H1 (cell line): ENCODE measurements around the gene ELP1. TPM values are rescaled to one million over a fixed set of nuclear protein-coding genes. Genes with fewer than 3 reads are reported as not detected.
"Not testable (repeated sequence)": the region's sequence is repeated elsewhere in the genome, so short reads cannot be mapped to it uniquely, and the experiment has no call there.

Experiments
- CTCF ChIA-PET: fragments of 300-600 bp; sonication (Branson Sonifier 250); formaldehyde crosslinking; loops from one replicate; lab custom pipeline; 2021; ENCODE audit not compliant: partially characterized antibody; lab: Charles Lee
- POLR2A ChIA-PET: fragments of 300-600 bp; sonication (Branson Sonifier 250); formaldehyde crosslinking; loops from one replicate; lab custom pipeline; 2021; ENCODE audit warnings: inconsistent platforms; ENCODE audit not compliant: partially characterized antibody; lab: Charles Lee
- DNase-seq, 2 experiments: peaks; one replicate each; pipeline versions ENCODE4 v3.0.0 to v3.0.0-alpha.2; 2010 to 2022; ENCODE audit warnings: low spot score in 2 of 2, low read depth in 1 of 2, mixed read lengths in 1 of 2
- FAIRE-seq: peaks from 2 replicates; lab custom pipeline; 2011; peaks lifted over from hg19 to GRCh38; lab: Jason Lieb, UNC
- H2AFZ ChIP-seq: 2 replicates; pipeline ENCODE4 v1.8.1; 2012; ENCODE audit warnings: low read length, inconsistent platforms
- H2AK5ac ChIP-seq: 2 replicates; pipeline ENCODE4 v1.6.1; 2013; ENCODE audit warnings: low read depth, low read length
- H2BK120ac ChIP-seq: replicated peaks from 2 replicates; pipeline ENCODE3; 2013; ENCODE audit warnings: low read depth, low read length, inconsistent platforms
- H2BK12ac ChIP-seq: 2 replicates; pipeline ENCODE4 v1.6.1; 2013; ENCODE audit warnings: low read depth, low read length
- H2BK15ac ChIP-seq: 2 replicates; pipeline ENCODE4 v1.6.1; 2013; ENCODE audit warnings: low read length
- H2BK20ac ChIP-seq: 2 replicates; pipeline ENCODE4 v1.6.1; 2013; ENCODE audit warnings: low read length
- H2BK5ac ChIP-seq: 2 replicates; pipeline ENCODE4 v1.6.1; 2013; ENCODE audit warnings: low read depth, low read length
- H3K14ac ChIP-seq: 2 replicates; pipeline ENCODE4 v1.6.1; 2013; ENCODE audit warnings: inconsistent platforms; ENCODE audit not compliant: insufficient read length
- H3K18ac ChIP-seq: 2 replicates; pipeline ENCODE4 v1.6.1; 2013; ENCODE audit warnings: low read length; ENCODE audit errors: extremely low read depth
- H3K23ac ChIP-seq: 2 replicates; pipeline ENCODE4 v1.6.1; 2013; ENCODE audit warnings: inconsistent platforms; ENCODE audit not compliant: insufficient read length
- H3K23me2 ChIP-seq: 2 replicates; pipeline ENCODE4 v1.6.1; 2013; ENCODE audit warnings: low read depth, low read length
- H3K27ac ChIP-seq: 2 replicates; pipeline ENCODE4 v1.6.1; 2011; ENCODE audit warnings: low read depth, low read length, inconsistent platforms
- H3K27me3 ChIP-seq, 4 experiments: replicated peaks in 1 of 4; 1 replicate in 1 of 4; 2 replicates in 3 of 4; pipeline versions ENCODE4 v1.6.1 to v1.8.1; 2011 to 2013; ENCODE audit warnings: low read length in 3 of 4, mild to moderate bottlenecking in 3 of 4, inconsistent platforms in 2 of 4, mixed read lengths in 2 of 4, moderate library complexity in 1 of 4; ENCODE audit not compliant: control insufficient read depth in 3 of 4, insufficient read depth in 3 of 4; ENCODE audit errors: extremely low read depth in 1 of 4
- H3K36me3 ChIP-seq, 4 experiments: 2 replicates each; pipeline versions ENCODE4 v1.6.1 to v1.8.1; 2011 to 2013; ENCODE audit warnings: mild to moderate bottlenecking in 4 of 4, low read length in 3 of 4, moderate library complexity in 2 of 4, control low read depth in 1 of 4, inconsistent platforms in 1 of 4; ENCODE audit not compliant: insufficient read depth in 4 of 4, control insufficient read depth in 2 of 4
- H3K4ac ChIP-seq: replicated peaks from 2 replicates; pipeline ENCODE3; 2013; ENCODE audit warnings: low read length, low read depth, mixed read lengths, inconsistent platforms; ENCODE audit not compliant: insufficient read length
- H3K4me1 ChIP-seq, 4 experiments: replicated peaks in 1 of 4; 1 replicate in 1 of 4; 2 replicates in 3 of 4; pipeline versions ENCODE4 v1.6.1 to v1.8.1; 2011 to 2013; ENCODE audit warnings: low read length in 3 of 4, inconsistent platforms in 2 of 4, mixed read lengths in 1 of 4; ENCODE audit not compliant: insufficient read depth in 4 of 4, control insufficient read depth in 3 of 4
- H3K4me2 ChIP-seq, 2 experiments: 2 replicates each; pipeline versions ENCODE4 v1.6.1 to v1.8.1; 2011 to 2013; ENCODE audit warnings: low read depth in 2 of 2, low read length in 2 of 2, control low read depth in 1 of 2, inconsistent platforms in 1 of 2, mild to moderate bottlenecking in 1 of 2; ENCODE audit not compliant: insufficient read depth in 1 of 2
- H3K4me3 ChIP-seq, 4 experiments: fragments of 200-600, 300-600 bp in 1 of 4; sonication (generic), shearing (Covaris generic), sonication (Bioruptor Twin) in 1 of 4; 2 replicates each; pipeline versions ENCODE4 v1.5.1 to v1.8.1; 2011 to 2016; ENCODE audit warnings: low read length in 4 of 4, low read depth in 3 of 4, control low read depth in 2 of 4, inconsistent platforms in 2 of 4, mild to moderate bottlenecking in 2 of 4, mixed read lengths in 1 of 4, moderate library complexity in 1 of 4; ENCODE audit not compliant: insufficient read depth in 2 of 4; ENCODE audit errors: extremely low read depth in 1 of 4
- H3K56ac ChIP-seq: replicated peaks from 2 replicates; pipeline ENCODE3; 2013; ENCODE audit warnings: low read depth, mild to moderate bottlenecking, mixed read lengths, low read length, inconsistent platforms; ENCODE audit not compliant: insufficient read length
- H3K79me1 ChIP-seq: 2 replicates; pipeline ENCODE4 v1.6.1; 2013; ENCODE audit warnings: low read depth, low read length, control low read depth
- H3K79me2 ChIP-seq, 2 experiments: 2 replicates each; pipeline versions ENCODE4 v1.6.1 to v1.8.1; 2012 to 2013; ENCODE audit warnings: low read length in 2 of 2, mild to moderate bottlenecking in 2 of 2, inconsistent platforms in 1 of 2; ENCODE audit not compliant: insufficient read depth in 2 of 2, control insufficient read depth in 1 of 2
- H3K9ac ChIP-seq, 4 experiments: replicated peaks in 1 of 4; 1 replicate in 1 of 4; 2 replicates in 3 of 4; pipeline versions ENCODE4 v1.6.1 to v1.8.1; 2011 to 2013; ENCODE audit warnings: low read depth in 3 of 4, low read length in 3 of 4, control low read depth in 2 of 4, mild to moderate bottlenecking in 2 of 4, moderate library complexity in 2 of 4, inconsistent platforms in 1 of 4; ENCODE audit errors: extremely low read depth in 1 of 4
- H3K9me3 ChIP-seq, 2 experiments: 2 replicates each; pipeline versions ENCODE4 v1.6.1 to v1.8.1; 2012 to 2013; ENCODE audit warnings: mild to moderate bottlenecking in 2 of 2, moderate library complexity in 2 of 2, control low read depth in 1 of 2, inconsistent platforms in 1 of 2, low read depth in 1 of 2, low read length in 1 of 2, mixed read lengths in 1 of 2; ENCODE audit not compliant: insufficient read depth in 2 of 2
- H4K20me1 ChIP-seq, 2 experiments: replicated peaks in 1 of 2; 2 replicates each; pipeline versions ENCODE3 to v1.8.1; 2011 to 2013; ENCODE audit warnings: inconsistent platforms in 2 of 2, low read length in 2 of 2, mild to moderate bottlenecking in 1 of 2; ENCODE audit not compliant: insufficient read depth in 2 of 2, control insufficient read depth in 1 of 2
- H4K5ac ChIP-seq: 2 replicates; pipeline ENCODE4 v1.6.1; 2013; ENCODE audit warnings: low read length, low read depth, mixed read lengths, inconsistent platforms; ENCODE audit not compliant: insufficient read length
- H4K8ac ChIP-seq: 2 replicates; pipeline ENCODE4 v1.8.0; 2013; ENCODE audit warnings: mild to moderate bottlenecking, moderate library complexity, low read length, inconsistent platforms; ENCODE audit not compliant: insufficient read depth; ENCODE audit errors: extremely low read depth
- H4K91ac ChIP-seq: replicated peaks from 2 replicates; pipeline ENCODE3; 2013; ENCODE audit warnings: low read length, mixed read lengths, inconsistent platforms; ENCODE audit not compliant: insufficient read length
- WGBS, 2 experiments: shearing (Covaris generic) in 1 of 2; methylation state at CpG; one replicate each; pipeline versions ENCODE4 v1.1.6 to v1.1.7; 2013 to 2015; ENCODE audit warnings: low lambda C conversion rate in 2 of 2, mixed read lengths in 2 of 2, inconsistent platforms in 1 of 2, low coverage in 1 of 2, missing lambda C conversion rate in 1 of 2; ENCODE audit not compliant: insufficient replicate concordance in 2 of 2, insufficient coverage in 1 of 2, insufficient read length in 1 of 2; ENCODE audit errors: extremely low coverage in 1 of 2, missing lambda C conversion rate in 1 of 2; 5-methylcytosine and 5-hydroxymethylcytosine counted together
- polyA plus RNA-seq, 7 experiments: library from polyadenylated mRNA; depleted of rRNA in 3 of 7; stranded (reverse) in 5 of 7; unstranded in 2 of 7; fragments of >200 nt in 5 of 7; fragments of 200-250 nt in 2 of 7; gene quantifications; 1 replicate in 5 of 7; 2 replicates in 1 of 7; 4 replicates in 1 of 7; pipeline versions ENCODE4 v1.2.1 to v1.2.3, GENCODE V29; 2011 to 2013; ENCODE audit warnings: missing spikeins in 2 of 7, mixed read lengths in 2 of 7
- total RNA-seq: library from RNA; stranded (reverse); fragmentation: NEBNext Ultra II Directional; extraction: Animal tissue kit (Norgen Biotek cat#: 25700); gene quantifications from 2 replicates; pipeline ENCODE4 v1.2.1, GENCODE V29; 2021

Gene ELP1
- total and polyA plus RNA-seq, 2 of the 8 experiments (the other 6 are each of a cell fraction or from before 2014, with no cell fraction given), result 13.9 to 31.3 TPM

- H3K4ac ChIP-seq, H3K9me3 ChIP-seq, H3K23me2 ChIP-seq, H3K18ac ChIP-seq, H2BK12ac ChIP-seq, H3K4me2 ChIP-seq, H4K5ac ChIP-seq, H4K91ac ChIP-seq, H3K56ac ChIP-seq, FAIRE-seq, H2BK120ac ChIP-seq, H3K4me3 ChIP-seq, H4K8ac ChIP-seq, H3K27ac ChIP-seq, H2BK15ac ChIP-seq, CTCF ChIA-PET, H2AFZ ChIP-seq, H4K20me1 ChIP-seq, H2BK20ac ChIP-seq, H2AK5ac ChIP-seq, H3K36me3 ChIP-seq, POLR2A ChIA-PET, H3K9ac ChIP-seq, H3K4me1 ChIP-seq, H3K14ac ChIP-seq, H2BK5ac ChIP-seq, H3K79me1 ChIP-seq, H3K79me2 ChIP-seq, DNase-seq, H3K23ac ChIP-seq, H3K27me3 ChIP-seq: not testable (repeated sequence)
- 88% methylated on average over 8 of the region's 8 CpGs; no CpG with 5 or more reads in 1 of the 2 experiments for WGBS, 2 experiments
These were observed 85.6 kb downstream of the ELP1 start for GRCh38 chr9:108848296-108848695.
